Fibroblast of skin of left biceps (primary cell): ENCODE data around the gene FOXC1.

ENCODE experiments used
- DNase-seq, 2 experiments: peaks; one replicate each; pipeline ENCODE4 v3.0.0-alpha.2; 2013; ENCODE audit warnings: low read depth in 2 of 2

The FOXC1 gene

GRCh38 chr6:1609648-1610496 lies at the start of gene FOXC1:
Gene FOXC1 (plus strand): TSS chr6:1609915. CDS start chr6:1610446, 531 bp downstream.
- peak; percentile 55 to 61 for DNase-seq

GRCh38 chr6:1560281-1561058 lies 49.2 kb upstream of the FOXC1 start:
- DNase-seq: no peak

GRCh38 chr6:1561355-1561754 lies 48.4 kb upstream of the FOXC1 start:
- DNase-seq: no peak

- no peak for DNase-seq
Observed at GRCh38 chr6:1562171-1562955, 47.4 kb upstream of the FOXC1 start.

GRCh38 chr6:1569377-1569776 lies 40.3 kb upstream of the FOXC1 start:
- DNase-seq: no peak

- DNase-seq: no peak
Observed at GRCh38 chr6:1570848-1571247, 38.9 kb upstream of the FOXC1 start.

GRCh38 chr6:1572892-1573291 lies 36.8 kb upstream of the FOXC1 start:
- no peak for DNase-seq

GRCh38 chr6:1574083-1574761 lies 35.5 kb upstream of the FOXC1 start:
- DNase-seq: no peak

- no peak for DNase-seq
Observed at GRCh38 chr6:1574890-1575209, 34.9 kb upstream of the FOXC1 start.

- DNase-seq: no peak
Observed at GRCh38 chr6:1575210-1576041, 34.3 kb upstream of the FOXC1 start.

- DNase-seq: no peak
Observed at GRCh38 chr6:1576166-1576565, 33.5 kb upstream of the FOXC1 start.

- DNase-seq: no peak
Observed at GRCh38 chr6:1576711-1577110, 33.0 kb upstream of the FOXC1 start.

GRCh38 chr6:1577146-1577680 lies 32.5 kb upstream of the FOXC1 start:
- DNase-seq: no peak

- DNase-seq: no peak
Observed at GRCh38 chr6:1577896-1578745, 31.6 kb upstream of the FOXC1 start.

- no peak for DNase-seq
Observed at GRCh38 chr6:1579096-1579495, 30.6 kb upstream of the FOXC1 start.

- DNase-seq: no peak
Observed at GRCh38 chr6:1580109-1580508, 29.6 kb upstream of the FOXC1 start.

- no peak for DNase-seq
Observed at GRCh38 chr6:1580585-1580984, 29.1 kb upstream of the FOXC1 start.

GRCh38 chr6:1581120-1581991 lies 28.4 kb upstream of the FOXC1 start:
- no peak for DNase-seq

GRCh38 chr6:1584146-1584545 lies 25.6 kb upstream of the FOXC1 start:
- no peak for DNase-seq
